NCI-H524 treated with DMSO at 0.1 percent for 48 hours (cell line): ENCODE results near the gene SVIL.
A peak's percentile ranks its signal among the peaks of the same experiment; 100 is the strongest.
"Not testable (repeated sequence)": the region's sequence is repeated elsewhere in the genome, so short reads cannot be mapped to it uniquely, and the experiment has no call there.

Experiments
- DNase-seq: peaks from one replicate; lab custom pipeline; 2025; lab: John Stamatoyannopoulos, UW

The SVIL gene

DNA sequence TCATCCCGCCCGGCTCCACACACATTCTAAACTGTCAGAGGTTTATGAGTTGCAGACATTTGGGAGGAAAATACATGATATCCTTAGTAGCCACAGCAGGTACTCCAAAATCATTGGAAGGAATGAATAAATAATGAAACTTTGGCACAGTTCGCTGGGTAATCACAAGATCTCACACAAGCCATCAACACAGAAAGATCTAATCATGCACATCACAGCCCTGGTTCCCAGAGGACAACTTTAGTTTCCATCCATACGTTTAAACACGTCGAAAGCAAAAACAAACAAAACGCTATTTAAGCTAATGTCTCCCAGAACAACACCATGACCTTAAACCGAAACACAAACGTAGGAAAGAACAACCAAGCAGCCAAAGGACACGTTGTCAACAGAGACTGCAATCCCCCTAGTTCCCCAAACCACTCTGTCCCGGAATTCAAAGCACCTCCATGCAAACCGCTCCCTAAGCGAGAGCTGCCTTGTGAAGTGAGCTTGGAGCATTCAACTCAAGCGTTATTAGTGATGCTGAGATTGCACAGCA lies 12.3 kb downstream of the SVIL start:
- no peak for DNase-seq

DNA sequence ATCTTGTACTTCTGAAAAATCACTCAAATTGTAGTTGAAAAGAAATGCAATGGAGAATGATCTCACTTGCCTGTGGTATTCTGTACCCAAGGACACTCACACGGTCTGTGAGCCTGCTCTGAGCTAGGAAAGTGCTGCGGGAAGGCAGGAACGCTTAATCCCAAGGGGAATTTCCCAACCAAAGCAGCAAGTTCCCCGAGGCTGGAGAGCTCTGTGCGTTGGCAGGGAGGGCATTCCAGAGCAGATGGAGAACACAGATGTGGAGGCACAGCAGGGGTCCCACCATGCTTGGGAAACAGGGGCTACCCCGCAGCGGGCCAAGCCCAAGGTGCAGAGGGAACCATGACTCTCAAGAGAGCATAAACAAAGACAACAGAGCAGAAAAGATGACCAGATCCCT lies 13.6 kb downstream of the SVIL start:
- no peak for DNase-seq

DNA sequence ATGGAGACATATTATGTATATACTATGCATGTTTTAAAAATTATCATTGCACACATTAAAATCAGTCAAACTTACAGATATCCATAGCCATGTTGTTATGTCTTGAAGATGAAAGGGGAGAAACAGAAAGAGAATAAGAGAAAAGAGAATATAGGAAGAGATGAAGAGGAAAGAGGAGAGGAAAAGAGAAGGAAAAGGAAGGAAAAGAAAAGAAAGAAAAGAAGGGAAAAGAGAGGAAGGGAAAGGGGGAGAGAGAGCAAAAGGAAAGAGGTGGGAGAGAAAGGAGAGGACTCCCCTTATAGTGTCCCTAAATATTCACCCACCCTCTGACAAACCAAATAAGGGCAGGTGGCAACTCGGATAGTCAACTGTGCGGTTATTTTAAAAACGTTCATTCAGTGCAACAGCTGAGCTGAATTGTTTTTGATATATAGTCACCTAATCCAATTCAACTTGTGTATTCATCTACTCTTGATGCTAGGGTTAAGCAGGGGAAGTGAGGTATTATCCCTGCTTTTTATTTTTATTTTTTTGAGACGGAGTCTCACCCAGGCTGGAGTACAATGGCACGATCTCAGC lies 14.6 kb downstream of the SVIL start:
- DNase-seq, result no peak

DNA sequence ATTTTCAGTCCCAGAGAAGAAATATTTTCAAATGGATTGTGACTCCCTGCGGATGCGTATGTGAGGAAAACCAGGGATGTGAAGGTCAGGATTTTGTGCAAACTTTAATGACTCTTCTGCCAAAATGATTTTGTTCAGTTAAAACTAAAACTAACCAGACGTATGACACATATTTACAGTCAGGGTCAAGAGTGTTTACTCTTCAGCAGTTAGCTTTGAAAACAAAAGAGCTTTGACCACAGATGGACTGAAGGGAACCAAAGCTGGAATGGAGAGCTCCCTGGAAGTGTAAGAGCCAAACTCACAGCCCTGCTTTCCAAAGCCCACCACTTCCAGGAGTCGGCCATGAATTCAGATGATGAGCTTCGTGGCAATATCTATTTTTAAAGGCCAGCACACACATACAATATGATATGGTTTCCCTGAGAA lies 15.5 kb downstream of the SVIL start:
- DNase-seq, result no peak

- DNase-seq, result peak; percentile 18
Measured at GRCh38 chr10:29618341-29619171, 16.2 kb downstream of the SVIL start.

- DNase-seq, result no peak
Measured at GRCh38 chr10:29617880-29618340, 16.9 kb downstream of the SVIL start.

DNA sequence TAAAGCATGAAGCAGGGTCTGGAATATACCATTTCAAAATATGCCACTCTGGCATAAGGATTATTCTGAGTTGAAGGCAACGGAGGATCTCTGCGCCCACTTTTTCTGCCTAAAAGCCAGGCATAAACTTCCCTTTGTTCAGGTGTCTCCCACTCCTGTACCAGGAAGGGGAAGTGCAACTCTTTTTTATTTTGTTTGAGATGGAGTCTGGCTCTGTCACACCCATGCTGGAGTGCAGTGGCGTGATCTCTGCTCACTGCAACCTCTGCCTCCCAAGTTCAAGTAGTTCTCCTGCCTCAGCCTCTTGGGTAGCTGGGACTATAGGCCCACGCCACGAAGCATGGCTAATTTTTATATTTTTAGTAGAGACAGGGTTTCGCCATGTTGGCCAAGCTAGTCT lies 18.2 kb downstream of the SVIL start:
- DNase-seq, result no peak

- no peak for DNase-seq
Measured at GRCh38 chr10:29615195-29615594, 19.6 kb downstream of the SVIL start.

GRCh38 chr10:29614289-29614688 lies 20.5 kb downstream of the SVIL start:
- DNase-seq, result not testable (repeated sequence)

- no peak for DNase-seq
Measured at GRCh38 chr10:29613791-29614190, 21.0 kb downstream of the SVIL start.

GRCh38 chr10:29613196-29613595 lies 21.6 kb downstream of the SVIL start:
- DNase-seq, result no peak

- no peak for DNase-seq
Measured at GRCh38 chr10:29612657-29613056, 22.1 kb downstream of the SVIL start.

- no peak for DNase-seq
Measured at GRCh38 chr10:29611781-29612381, 22.9 kb downstream of the SVIL start.

- DNase-seq, result no peak
Measured at GRCh38 chr10:29610876-29611647, 23.7 kb downstream of the SVIL start.

DNA sequence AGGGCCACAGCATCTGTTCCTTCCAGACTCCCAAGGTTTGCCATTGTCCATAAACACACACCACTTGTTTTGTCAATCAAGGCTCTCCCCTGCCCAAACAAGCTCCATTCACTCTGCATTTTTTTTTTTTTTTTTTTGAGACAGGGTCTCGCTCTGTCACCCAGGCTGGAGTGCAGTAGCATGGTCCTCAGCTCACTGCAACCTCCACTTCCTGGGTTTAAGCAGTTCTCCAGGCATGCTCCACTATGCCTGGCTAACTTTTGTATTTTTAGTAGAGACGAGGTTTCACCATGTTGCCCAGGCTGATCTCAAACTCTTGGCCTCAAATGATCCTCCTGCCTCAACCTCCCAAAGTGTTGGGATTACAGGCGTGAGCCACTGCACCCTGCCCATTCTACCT lies 24.4 kb downstream of the SVIL start:
- DNase-seq, result not testable (repeated sequence)

GRCh38 chr10:29609696-29610095 lies 25.1 kb downstream of the SVIL start:
- no peak for DNase-seq

- DNase-seq, result no peak
Measured at GRCh38 chr10:29608476-29609301, 26.1 kb downstream of the SVIL start.

GRCh38 chr10:29608062-29608461 lies 26.7 kb downstream of the SVIL start:
- no peak for DNase-seq

- no peak for DNase-seq
Measured at GRCh38 chr10:29607576-29607975, 27.2 kb downstream of the SVIL start.

- not testable (repeated sequence) for DNase-seq
Measured at GRCh38 chr10:29606693-29607092, 28.1 kb downstream of the SVIL start.

GRCh38 chr10:29604291-29604825 lies 30.4 kb downstream of the SVIL start:
- no peak for DNase-seq
